Gastroesophageal sphincter (tissue), 3 donors: ENCODE measurements around the gene NTRK3.

Experiments used
- EP300 ChIP-seq: sonication (generic); formaldehyde crosslinking; IDR thresholded peaks from one replicate; pipeline ENCODE4 v1.6.1; 2017; ENCODE audit warnings: antibody characterized with exemption, mild to moderate bottlenecking
- POLR2A ChIP-seq, 2 donors: fragments of 450-650 bp; IDR thresholded peaks; one replicate each; pipeline ENCODE4 v1.6.1; 2017; ENCODE audit warnings: antibody characterized with exemption in 2 of 2, mild to moderate bottlenecking in 2 of 2, moderate library complexity in 1 of 2
- TF ChIP-seq, protein P1 (sequence below), 4 experiments: fragments of 200-600 bp in 2 of 4; fragments of 450-650 bp in 2 of 4; sonication (generic) in 1 of 4; IDR thresholded peaks; one replicate each; pipeline ENCODE4 v1.5.1; 2017 to 2019; ENCODE audit warnings: antibody characterized with exemption in 4 of 4, mild to moderate bottlenecking in 2 of 4, moderate library complexity in 2 of 4

DNA sequence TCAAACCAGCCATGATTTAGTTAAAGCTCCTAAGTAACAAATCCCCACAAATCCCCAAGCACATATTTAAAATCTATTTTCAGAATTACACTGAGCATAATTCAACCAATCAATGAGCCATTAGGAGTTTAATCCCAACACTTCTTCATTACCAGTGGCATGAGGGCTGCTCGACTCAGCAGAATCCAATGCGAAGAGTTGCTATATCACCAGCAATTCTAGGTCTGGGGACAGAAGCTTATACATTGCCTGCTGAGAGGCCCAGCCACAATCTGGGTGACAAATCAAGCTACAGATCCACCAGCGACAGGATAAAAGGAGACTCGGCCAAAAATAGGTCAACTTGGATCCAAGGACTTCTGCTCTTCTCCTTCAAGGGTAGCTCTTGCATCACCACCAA lies 238.8 kb downstream of the NTRK3 start:
- TF ChIP-seq POLR2A (IDR thresholded peaks at IDR 0.05), result no peak
- TF ChIP-seq, protein P1, sequence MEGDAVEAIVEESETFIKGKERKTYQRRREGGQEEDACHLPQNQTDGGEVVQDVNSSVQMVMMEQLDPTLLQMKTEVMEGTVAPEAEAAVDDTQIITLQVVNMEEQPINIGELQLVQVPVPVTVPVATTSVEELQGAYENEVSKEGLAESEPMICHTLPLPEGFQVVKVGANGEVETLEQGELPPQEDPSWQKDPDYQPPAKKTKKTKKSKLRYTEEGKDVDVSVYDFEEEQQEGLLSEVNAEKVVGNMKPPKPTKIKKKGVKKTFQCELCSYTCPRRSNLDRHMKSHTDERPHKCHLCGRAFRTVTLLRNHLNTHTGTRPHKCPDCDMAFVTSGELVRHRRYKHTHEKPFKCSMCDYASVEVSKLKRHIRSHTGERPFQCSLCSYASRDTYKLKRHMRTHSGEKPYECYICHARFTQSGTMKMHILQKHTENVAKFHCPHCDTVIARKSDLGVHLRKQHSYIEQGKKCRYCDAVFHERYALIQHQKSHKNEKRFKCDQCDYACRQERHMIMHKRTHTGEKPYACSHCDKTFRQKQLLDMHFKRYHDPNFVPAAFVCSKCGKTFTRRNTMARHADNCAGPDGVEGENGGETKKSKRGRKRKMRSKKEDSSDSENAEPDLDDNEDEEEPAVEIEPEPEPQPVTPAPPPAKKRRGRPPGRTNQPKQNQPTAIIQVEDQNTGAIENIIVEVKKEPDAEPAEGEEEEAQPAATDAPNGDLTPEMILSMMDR (IDR thresholded peaks at IDR 0.05), result no peak
- TF ChIP-seq EP300, result no peak
